Vagina (tissue), 2 donors: ENCODE data around the gene KDM4C. TPM values are rescaled to one million over a fixed set of nuclear protein-coding genes. Genes with fewer than 3 reads are reported as not detected.

Source experiments
- DNase-seq, 2 donors: peaks; one replicate each; pipeline ENCODE4 v3.0.0-alpha.2; 2017; ENCODE audit errors: extremely low spot score in 2 of 2
- H3K27ac ChIP-seq: fragments of 200-600 bp; sonication (generic); one replicate; pipeline ENCODE4 v1.5.1; 2019
- H3K27me3 ChIP-seq: fragments of 200-600 bp; sonication (generic); one replicate; pipeline ENCODE4 v1.5.1; 2019
- H3K36me3 ChIP-seq, 2 donors: fragments of 200-600 bp; sonication (generic); one replicate each; pipeline ENCODE4 v1.5.1; 2017 to 2019
- H3K4me1 ChIP-seq: fragments of 200-600 bp; sonication (generic); one replicate; pipeline ENCODE4 v1.5.1; 2019
- H3K4me3 ChIP-seq, 2 donors: fragments of 200-600 bp; sonication (generic); 1 replicate in 1 of 2; 2 replicates in 1 of 2; pipeline ENCODE4 v1.5.1; 2016 to 2019
- H3K9me3 ChIP-seq: fragments of 200-600 bp; sonication (generic); one replicate; pipeline ENCODE4 v1.5.1; 2019
- POLR2A ChIP-seq, 2 donors: fragments of 450-650 bp; IDR thresholded peaks; one replicate each; pipeline ENCODE4 v1.6.1; 2017; ENCODE audit warnings: antibody characterized with exemption in 2 of 2, mild to moderate bottlenecking in 2 of 2, moderate library complexity in 2 of 2
- POLR2AphosphoS5 ChIP-seq, 2 donors: sonication (generic); formaldehyde crosslinking; IDR thresholded peaks; one replicate each; pipeline ENCODE4 v1.9.0; 2017; ENCODE audit warnings: antibody characterized with exemption in 2 of 2, mild to moderate bottlenecking in 2 of 2, low read depth in 1 of 2; ENCODE audit not compliant: insufficient read depth in 1 of 2
- intact Hi-C: fragments of 100-400 bp; cut with DNase I; formaldehyde crosslinking; loops from one replicate; pipeline ENCODE4 v1.15.1; 2023
- total RNA-seq: library from RNA; depleted of rRNA; stranded (reverse); fragments of >200 nt; gene quantifications from one replicate; pipeline ENCODE4 v1.2.3, GENCODE V29; 2016
- TF ChIP-seq, protein P1 (sequence below), 3 experiments: fragments of 450-650 bp in 2 of 3; fragments of 200-600 bp in 1 of 3; sonication (generic) in 1 of 3; IDR thresholded peaks; one replicate each; pipeline ENCODE4 v1.5.1; 2017 to 2019; ENCODE audit warnings: antibody characterized with exemption in 3 of 3, mild to moderate bottlenecking in 2 of 3, moderate library complexity in 2 of 3

The KDM4C gene
- total RNA-seq, 1 donor from 2014 or later = 35.6 TPM

DNA sequence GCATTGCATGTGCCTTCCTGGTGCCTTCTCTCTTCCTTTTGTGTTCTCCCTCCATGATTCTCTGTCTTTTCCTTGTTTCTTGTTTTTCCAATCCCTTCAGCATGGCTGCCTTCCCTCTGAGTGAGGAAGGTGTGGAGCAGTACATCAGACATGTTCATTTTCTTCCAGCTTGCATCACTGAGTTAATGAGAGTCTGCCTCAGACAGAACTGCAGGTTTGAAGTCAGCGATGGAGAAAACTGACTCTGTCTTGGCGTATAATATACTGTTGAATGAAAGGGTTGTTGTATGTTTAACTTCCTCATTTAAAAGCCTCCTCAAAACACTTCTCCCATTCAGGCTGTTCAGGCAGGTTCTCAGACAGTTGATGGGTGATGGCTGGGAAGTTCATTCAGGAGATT is 129.3 kb downstream of the KDM4C start:
- no peaks in the 10 kb centered on the region for H3K4me1 ChIP-seq
- DNase-seq = no peak
- no peak overlapping the region for H3K4me3 ChIP-seq
- TF ChIP-seq POLR2A (IDR thresholded peaks at IDR 0.05) (no peak), POLR2AphosphoS5 (IDR thresholded peaks at IDR 0.05; ENCODE audit: insufficient read depth in 1 of 2, low read depth in 1 of 2) (no peak)
- TF ChIP-seq, protein P1, sequence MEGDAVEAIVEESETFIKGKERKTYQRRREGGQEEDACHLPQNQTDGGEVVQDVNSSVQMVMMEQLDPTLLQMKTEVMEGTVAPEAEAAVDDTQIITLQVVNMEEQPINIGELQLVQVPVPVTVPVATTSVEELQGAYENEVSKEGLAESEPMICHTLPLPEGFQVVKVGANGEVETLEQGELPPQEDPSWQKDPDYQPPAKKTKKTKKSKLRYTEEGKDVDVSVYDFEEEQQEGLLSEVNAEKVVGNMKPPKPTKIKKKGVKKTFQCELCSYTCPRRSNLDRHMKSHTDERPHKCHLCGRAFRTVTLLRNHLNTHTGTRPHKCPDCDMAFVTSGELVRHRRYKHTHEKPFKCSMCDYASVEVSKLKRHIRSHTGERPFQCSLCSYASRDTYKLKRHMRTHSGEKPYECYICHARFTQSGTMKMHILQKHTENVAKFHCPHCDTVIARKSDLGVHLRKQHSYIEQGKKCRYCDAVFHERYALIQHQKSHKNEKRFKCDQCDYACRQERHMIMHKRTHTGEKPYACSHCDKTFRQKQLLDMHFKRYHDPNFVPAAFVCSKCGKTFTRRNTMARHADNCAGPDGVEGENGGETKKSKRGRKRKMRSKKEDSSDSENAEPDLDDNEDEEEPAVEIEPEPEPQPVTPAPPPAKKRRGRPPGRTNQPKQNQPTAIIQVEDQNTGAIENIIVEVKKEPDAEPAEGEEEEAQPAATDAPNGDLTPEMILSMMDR (IDR thresholded peaks at IDR 0.05) = no peak
- H3K27me3 ChIP-seq = no peaks in the 10 kb centered on the region
- no peak overlapping the region for H3K27ac ChIP-seq
- no peaks in the 10 kb centered on the region for H3K9me3 ChIP-seq
- H3K36me3 ChIP-seq = no peaks in the 10 kb centered on the region
- intact Hi-C loops = no loop called here

DNA sequence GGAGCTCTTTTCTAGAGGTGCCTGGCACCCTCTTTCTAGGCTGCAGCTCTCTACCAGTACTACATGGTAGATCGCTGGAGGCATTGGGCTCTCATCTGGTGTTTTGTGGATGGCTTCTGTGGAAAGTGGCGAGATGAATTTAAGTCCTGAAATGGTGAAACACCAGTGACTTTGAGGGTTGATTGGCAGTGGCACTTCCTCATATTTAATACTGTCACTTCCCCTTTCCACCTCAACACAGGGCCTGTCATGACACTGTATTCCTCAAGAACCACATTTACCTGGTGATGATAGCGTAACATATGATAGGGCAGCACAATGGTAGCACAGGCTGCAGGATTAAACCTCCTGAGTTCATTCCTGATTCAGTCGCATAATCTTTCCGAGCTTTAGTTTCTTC is 132.1 kb downstream of the KDM4C start:
- H3K4me1 ChIP-seq = no peaks in the 10 kb centered on the region
- no peaks in the 10 kb centered on the region for H3K27me3 ChIP-seq
- H3K9me3 ChIP-seq = no peaks in the 10 kb centered on the region
- H3K36me3 ChIP-seq = no peaks in the 10 kb centered on the region
- DNase-seq = no peak
- no peak overlapping the region for H3K4me3 ChIP-seq
- intact Hi-C loops = no loop called here
- no peak overlapping the region for H3K27ac ChIP-seq
- TF ChIP-seq POLR2AphosphoS5 (IDR thresholded peaks at IDR 0.05; ENCODE audit: insufficient read depth in 1 of 2, low read depth in 1 of 2) = no peak
- TF ChIP-seq, protein P1 (IDR thresholded peaks at IDR 0.05) = no peak
- TF ChIP-seq POLR2A (IDR thresholded peaks at IDR 0.05) = no peak

DNA sequence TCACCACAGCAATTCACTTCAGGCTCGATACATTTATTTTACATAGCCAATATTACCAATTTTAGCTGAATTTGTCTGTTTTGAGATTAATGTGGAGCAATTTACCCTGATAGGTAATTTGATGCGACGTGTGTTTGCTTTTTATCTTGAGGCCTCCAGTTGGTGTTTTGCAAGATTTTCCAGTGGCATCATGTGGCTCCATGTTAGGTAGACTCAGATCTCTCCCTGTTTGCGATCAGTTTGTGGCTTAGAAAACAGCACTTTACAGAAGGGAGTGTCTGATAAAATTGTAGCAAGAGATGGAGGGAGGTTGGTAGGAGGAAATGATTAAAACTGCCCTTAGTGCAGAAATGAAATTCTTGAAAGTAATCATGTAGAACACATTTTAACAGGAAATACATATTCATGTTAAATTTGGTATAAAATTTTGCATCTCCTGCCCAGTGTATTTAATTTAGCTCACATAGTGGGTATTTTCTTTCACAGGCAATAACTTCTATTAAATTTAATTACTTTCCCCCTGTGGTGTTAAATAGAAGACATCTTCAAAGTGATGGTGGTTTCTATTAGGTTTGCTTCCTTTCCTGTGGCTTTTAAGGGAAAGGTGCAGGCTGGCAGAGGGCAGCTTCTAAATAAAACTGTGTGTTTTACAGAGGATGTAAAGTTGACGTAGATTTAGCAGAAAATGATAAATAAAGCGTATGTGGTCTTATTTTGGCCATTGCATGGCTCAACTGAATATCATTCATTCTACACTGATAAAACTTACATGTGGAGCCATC is 135.8 kb downstream of the KDM4C start:
- no peak for DNase-seq
- Histone ChIP-seq H3K36me3 (no peaks in the 10 kb centered on the region), H3K27me3 (no peaks in the 10 kb centered on the region), H3K27ac (no peak overlapping the region), H3K4me1 (peaks cover 6% of the 10 kb centered on the region), H3K4me3 (no peak overlapping the region), H3K9me3 (no peaks in the 10 kb centered on the region)
- intact Hi-C loops = no loop called here
- TF ChIP-seq, protein P1 (IDR thresholded peaks at IDR 0.05) = no peak
- TF ChIP-seq POLR2A (IDR thresholded peaks at IDR 0.05) (no peak), POLR2AphosphoS5 (IDR thresholded peaks at IDR 0.05; ENCODE audit: insufficient read depth in 1 of 2, low read depth in 1 of 2) (no peak)

DNA sequence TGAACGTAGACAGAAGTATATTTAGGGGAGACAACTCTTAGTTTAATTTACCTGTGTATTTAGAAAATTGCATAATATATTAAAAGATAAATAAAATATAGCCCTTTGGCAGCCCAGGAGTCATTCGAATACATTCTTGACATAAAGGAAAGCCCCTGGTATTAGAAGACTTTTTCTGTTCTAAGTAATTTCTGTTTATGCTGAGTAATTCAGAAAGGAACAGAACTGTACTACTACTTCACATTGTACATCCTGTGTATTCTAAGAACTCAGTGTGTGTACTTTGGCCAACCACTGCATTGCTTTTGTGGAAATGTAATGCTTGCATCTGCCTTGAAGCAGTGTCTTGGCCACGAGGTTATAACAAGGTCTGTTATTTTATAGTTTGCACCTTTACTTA is 136.4 kb downstream of the KDM4C start:
- TF ChIP-seq POLR2AphosphoS5 (IDR thresholded peaks at IDR 0.05; ENCODE audit: insufficient read depth in 1 of 2, low read depth in 1 of 2) (no peak), POLR2A (IDR thresholded peaks at IDR 0.05) (no peak)
- TF ChIP-seq, protein P1 (IDR thresholded peaks at IDR 0.05) = no peak
- Histone ChIP-seq H3K4me3 (no peak overlapping the region), H3K36me3 (no peaks in the 10 kb centered on the region), H3K4me1 (peaks cover 6% of the 10 kb centered on the region), H3K27ac (no peak overlapping the region), H3K9me3 (no peaks in the 10 kb centered on the region), H3K27me3 (no peaks in the 10 kb centered on the region)
- no peak for DNase-seq
- intact Hi-C loops = no loop called here

DNA sequence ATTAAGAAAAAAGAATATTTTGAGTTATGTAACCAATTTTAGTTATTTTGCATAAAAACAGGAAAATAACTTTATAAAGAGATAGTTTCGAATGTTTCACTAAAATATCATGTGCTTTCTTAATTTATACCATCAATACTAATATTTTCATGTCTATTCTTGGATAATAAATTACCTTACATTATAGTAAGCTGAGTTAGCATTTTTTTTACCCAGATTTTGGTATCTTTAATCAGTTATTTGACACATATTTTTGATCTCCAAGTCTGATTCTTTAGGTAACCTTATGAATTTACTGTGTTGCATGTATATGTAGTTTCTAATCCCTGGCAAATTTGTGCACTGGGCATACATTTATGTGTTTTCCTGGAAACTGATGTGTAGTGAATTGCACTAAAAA is 138.0 kb downstream of the KDM4C start:
- no peaks in the 10 kb centered on the region for H3K9me3 ChIP-seq
- intact Hi-C loops = no loop called here
- peaks cover 6% of the 10 kb centered on the region for H3K4me1 ChIP-seq
- TF ChIP-seq POLR2AphosphoS5 (IDR thresholded peaks at IDR 0.05; ENCODE audit: insufficient read depth in 1 of 2, low read depth in 1 of 2) = no peak
- TF ChIP-seq, protein P1 (IDR thresholded peaks at IDR 0.05) = no peak
- no peak for DNase-seq
- no peak overlapping the region for H3K27ac ChIP-seq
- no peaks in the 10 kb centered on the region for H3K36me3 ChIP-seq
- H3K4me3 ChIP-seq = no peak overlapping the region
- no peaks in the 10 kb centered on the region for H3K27me3 ChIP-seq
